Measurements from ENCODE around the gene FRMD3. TPM values are rescaled to one million over a fixed set of nuclear protein-coding genes. Genes with fewer than 3 reads are reported as not detected.

The FRMD3 gene
- total and polyA plus RNA-seq, 8 donors = 1.3 to 18.0 (median 4.1) TPM

DNA sequence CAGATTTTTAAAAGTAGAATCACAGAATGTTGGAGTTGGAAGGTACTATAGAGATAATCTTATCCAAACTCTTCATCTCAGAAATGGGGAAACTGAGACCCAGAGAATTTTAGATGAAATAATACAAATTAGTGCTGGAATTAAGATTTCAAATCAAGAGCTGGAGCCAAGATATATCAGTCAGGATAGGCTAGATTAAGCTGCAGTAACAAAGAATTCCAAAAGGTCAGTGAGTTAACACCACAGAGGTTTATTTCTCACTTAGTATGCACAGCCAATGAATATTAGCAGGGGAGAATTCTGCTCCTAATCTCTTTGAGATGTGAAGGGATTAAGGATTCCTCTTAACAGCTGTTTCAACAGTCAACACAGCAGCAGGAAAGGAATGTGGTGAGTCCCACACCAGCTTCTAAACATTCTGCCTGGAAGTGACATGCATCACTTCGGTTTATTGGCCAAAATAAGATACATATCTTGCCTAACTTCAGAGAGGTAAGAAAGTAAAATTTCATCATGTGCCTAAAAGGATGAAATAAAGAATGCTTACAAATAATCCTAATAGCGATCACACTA, 136.8 kb downstream of the FRMD3 start:
- no peak overlapping the region for H3K27ac ChIP-seq
- TF ChIP-seq, protein P1, sequence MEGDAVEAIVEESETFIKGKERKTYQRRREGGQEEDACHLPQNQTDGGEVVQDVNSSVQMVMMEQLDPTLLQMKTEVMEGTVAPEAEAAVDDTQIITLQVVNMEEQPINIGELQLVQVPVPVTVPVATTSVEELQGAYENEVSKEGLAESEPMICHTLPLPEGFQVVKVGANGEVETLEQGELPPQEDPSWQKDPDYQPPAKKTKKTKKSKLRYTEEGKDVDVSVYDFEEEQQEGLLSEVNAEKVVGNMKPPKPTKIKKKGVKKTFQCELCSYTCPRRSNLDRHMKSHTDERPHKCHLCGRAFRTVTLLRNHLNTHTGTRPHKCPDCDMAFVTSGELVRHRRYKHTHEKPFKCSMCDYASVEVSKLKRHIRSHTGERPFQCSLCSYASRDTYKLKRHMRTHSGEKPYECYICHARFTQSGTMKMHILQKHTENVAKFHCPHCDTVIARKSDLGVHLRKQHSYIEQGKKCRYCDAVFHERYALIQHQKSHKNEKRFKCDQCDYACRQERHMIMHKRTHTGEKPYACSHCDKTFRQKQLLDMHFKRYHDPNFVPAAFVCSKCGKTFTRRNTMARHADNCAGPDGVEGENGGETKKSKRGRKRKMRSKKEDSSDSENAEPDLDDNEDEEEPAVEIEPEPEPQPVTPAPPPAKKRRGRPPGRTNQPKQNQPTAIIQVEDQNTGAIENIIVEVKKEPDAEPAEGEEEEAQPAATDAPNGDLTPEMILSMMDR (IDR thresholded peaks at IDR 0.05) = no peak
- TF ChIP-seq EP300 (IDR thresholded peaks at IDR 0.05) = no peak
- TF ChIP-seq POLR2AphosphoS5 (IDR thresholded peaks at IDR 0.05) = no peak
- no peak for TF ChIP-seq POLR2A (IDR thresholded peaks at IDR 0.05)
- no peak overlapping the region for H3K4me3 ChIP-seq
- peaks cover 0 to 12% (median 7%) of the 10 kb centered on the region in 4 donors for H3K4me1 ChIP-seq
- intact Hi-C loops (cut with DNase I; ENCODE audit: low total_unique reads) = no loop called here
- no peaks in the 10 kb centered on the region for H3K9me3 ChIP-seq
- DNase-seq = no peak
- 80 to 91% (median 89%) methylated on average over 2 of the region's 2 CpGs for WGBS, 5 donors
- no peaks in the 10 kb centered on the region for H3K36me3 ChIP-seq
- H3K27me3 ChIP-seq = no peaks in the 10 kb centered on the region

DNA sequence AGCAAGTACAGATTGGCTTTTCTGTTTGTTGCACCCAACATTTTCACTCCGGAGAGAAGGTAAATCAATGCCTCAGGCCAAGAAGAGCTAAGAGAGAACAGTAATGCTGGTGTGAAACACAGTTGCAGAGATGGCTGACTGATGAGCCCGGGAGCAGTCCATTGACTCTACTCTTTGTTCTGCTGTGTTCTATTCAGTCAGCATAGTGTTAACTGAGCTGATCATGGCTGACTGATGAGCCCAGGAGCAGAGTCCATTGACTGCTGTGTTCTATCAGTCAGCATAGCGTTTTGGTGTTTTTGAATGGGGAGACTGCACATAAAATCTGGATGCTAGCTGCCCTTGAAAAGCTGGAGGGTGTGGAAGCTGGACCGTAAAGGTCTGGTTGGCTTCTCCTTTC, 141.4 kb downstream of the FRMD3 start:
- Histone ChIP-seq H3K4me1 (no peaks in the 10 kb centered on the region), H3K9me3 (no peaks in the 10 kb centered on the region), H3K27me3 (no peaks in the 10 kb centered on the region), H3K36me3 (no peaks in the 10 kb centered on the region), H3K4me3 (no peak overlapping the region), H3K27ac (no peak overlapping the region)
- no peak for TF ChIP-seq EP300 (IDR thresholded peaks at IDR 0.05)
- no peak for TF ChIP-seq POLR2A (IDR thresholded peaks at IDR 0.05)
- TF ChIP-seq, protein P1 (IDR thresholded peaks at IDR 0.05) = no peak
- no peak for TF ChIP-seq POLR2AphosphoS5 (IDR thresholded peaks at IDR 0.05)
- WGBS, 5 donors = 89 to 98% (median 94%) methylated on average over 4 of the region's 4 CpGs
- intact Hi-C loops (cut with DNase I; ENCODE audit: low total_unique reads) = no loop called here
- DNase-seq = no peak

DNA sequence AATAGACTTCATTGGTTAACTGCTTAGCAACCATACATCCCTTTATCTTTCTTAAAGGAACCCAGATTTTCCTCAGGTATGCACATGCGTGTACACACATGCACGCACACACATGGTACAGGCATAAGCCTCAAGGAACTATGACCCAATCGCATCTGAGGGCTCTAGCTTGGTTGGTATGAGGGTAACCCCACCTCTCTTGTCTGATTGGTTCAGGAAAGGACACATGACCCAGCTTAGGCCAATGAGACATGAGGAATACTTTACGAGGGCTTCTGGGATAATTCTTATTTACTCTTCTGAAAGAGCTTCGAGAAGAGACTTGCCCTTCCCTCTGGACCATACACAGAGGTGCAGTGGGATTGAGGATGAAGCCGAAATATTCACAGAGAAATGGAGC, 141.9 kb downstream of the FRMD3 start:
- Histone ChIP-seq H3K4me1 (no peaks in the 10 kb centered on the region), H3K4me3 (no peak overlapping the region), H3K9me3 (no peaks in the 10 kb centered on the region), H3K27ac (no peak overlapping the region), H3K36me3 (no peaks in the 10 kb centered on the region), H3K27me3 (no peaks in the 10 kb centered on the region)
- intact Hi-C loops (cut with DNase I; ENCODE audit: low total_unique reads) = no loop called here
- TF ChIP-seq, protein P1 (IDR thresholded peaks at IDR 0.05) = no peak
- TF ChIP-seq POLR2AphosphoS5 (IDR thresholded peaks at IDR 0.05) = no peak
- no peak for DNase-seq
- WGBS, 5 donors = 93 to 96% (median 94%) methylated on average over 6 of the region's 6 CpGs

DNA sequence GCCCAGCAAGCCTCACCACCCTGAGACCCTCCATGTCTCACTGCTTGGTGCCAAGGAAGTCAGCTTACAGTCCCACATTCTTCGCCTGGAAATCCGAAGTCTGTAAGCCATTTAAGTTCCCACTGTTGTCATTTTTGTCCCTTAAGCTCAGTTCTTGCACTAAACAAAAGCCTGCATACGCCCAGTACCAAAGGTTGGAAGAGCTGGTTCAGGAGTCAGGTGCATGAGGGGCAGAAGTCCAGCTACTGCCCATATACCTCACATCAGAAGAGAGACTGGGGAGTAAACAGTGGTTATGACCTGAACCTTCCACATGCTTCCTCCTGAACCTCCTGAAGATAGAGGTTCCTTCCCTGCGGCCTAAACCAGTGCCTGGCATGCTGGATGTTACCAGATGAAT, 146.0 kb downstream of the FRMD3 start:
- H3K27me3 ChIP-seq = no peaks in the 10 kb centered on the region
- H3K4me1 ChIP-seq = no peaks in the 10 kb centered on the region
- WGBS, 5 donors = 81 to 91% (median 86%) methylated on average over 4 of the region's 4 CpGs
- TF ChIP-seq, protein P1 (IDR thresholded peaks at IDR 0.05) = no peak
- no peak for TF ChIP-seq POLR2A (IDR thresholded peaks at IDR 0.05)
- no peak for TF ChIP-seq EP300 (IDR thresholded peaks at IDR 0.05)
- no peak for TF ChIP-seq POLR2AphosphoS5 (IDR thresholded peaks at IDR 0.05)
- peaks cover 0 to 2% (median 0%) of the 10 kb centered on the region in 4 donors for H3K9me3 ChIP-seq
- intact Hi-C loops (cut with DNase I; ENCODE audit: low total_unique reads) = no loop called here
- no peak for DNase-seq
- H3K27ac ChIP-seq = no peak overlapping the region
- H3K4me3 ChIP-seq = no peak overlapping the region
- no peaks in the 10 kb centered on the region for H3K36me3 ChIP-seq
